ENCODE results near the gene CDH9. TPM values are rescaled to one million over a fixed set of nuclear protein-coding genes. Genes with fewer than 3 reads are reported as not detected.

Gene CDH9
- total RNA-seq, 1 experiment from 2014 or later, result not detected

- no peaks in the 10 kb centered on the region for H3K9me3 ChIP-seq (ENCODE audit: insufficient read depth, low read depth)
- H2AFZ ChIP-seq, result no peak overlapping the region
- no peak for DNase-seq
- intact Hi-C loops (cut with micrococcal nuclease; ENCODE audit: unreplicated experiment), result no loop called here
- ChIA-PET CTCF (no interaction called here), POLR2A (ENCODE audit: unreplicated experiment) (interaction anchor here (0.6 kb wide), 1 partner anchor 58 kb away, joined by 7 read pairs; no protein-coding TSS in a partner anchor)
- H3K27ac ChIP-seq, result no peak overlapping the region
- H3K36me3 ChIP-seq (ENCODE audit: low read depth), result no peaks in the 10 kb centered on the region
- no peaks in the 10 kb centered on the region for H3F3A ChIP-seq (ENCODE audit: insufficient read depth, low read depth)
- no peaks in the 10 kb centered on the region for H3K79me2 ChIP-seq (ENCODE audit: low read depth)
- no peak for TF ChIP-seq CTCF (conservative IDR thresholded peaks at IDR 0.05)
- TF ChIP-seq EZH2 (IDR thresholded peaks at IDR 0.05; ENCODE audit: low read depth), result no peak
- no peaks in the 10 kb centered on the region for H3K4me1 ChIP-seq (replicated peaks; ENCODE audit: insufficient read depth)
- no peaks in the 10 kb centered on the region for H3K27me3 ChIP-seq (ENCODE audit: insufficient read depth, low read depth)
- no peaks in the 10 kb centered on the region; the same call in 1 of the 2 replicates for H4K20me1 ChIP-seq (ENCODE audit: insufficient read depth)
- H3K4me3 ChIP-seq, result no peak overlapping the region
- BruUV-seq (replicated peaks), result no TSS peak
- H3K9me2 ChIP-seq (ENCODE audit: insufficient read depth), result no peaks in the 10 kb centered on the region
- no peak overlapping the region for H3K4me2 ChIP-seq
These were observed 45.3 kb upstream of the CDH9 start for GRCh38 chr5:27083449-27084415.

GRCh38 chr5:27080147-27080546, 41.8 kb upstream of the CDH9 start:
- TF ChIP-seq EZH2 (IDR thresholded peaks at IDR 0.05; ENCODE audit: low read depth), result no peak
- no peak for TF ChIP-seq CTCF (conservative IDR thresholded peaks at IDR 0.05)
- no peak overlapping the region for H3K27ac ChIP-seq
- no peaks in the 10 kb centered on the region for H3K36me3 ChIP-seq (ENCODE audit: low read depth)
- no peak for DNase-seq
- no peaks in the 10 kb centered on the region; the same call in 1 of the 2 replicates for H3K9me2 ChIP-seq (ENCODE audit: insufficient read depth)
- H3K27me3 ChIP-seq (ENCODE audit: insufficient read depth, low read depth), result no peaks in the 10 kb centered on the region
- intact Hi-C loops (cut with micrococcal nuclease; ENCODE audit: unreplicated experiment), result no loop called here
- no peak overlapping the region for H3K4me2 ChIP-seq
- no peaks in the 10 kb centered on the region for H3K4me1 ChIP-seq (replicated peaks; ENCODE audit: insufficient read depth)
- POLR2A ChIA-PET (ENCODE audit: unreplicated experiment), result no interaction called here
- no TSS peak for BruUV-seq (replicated peaks)
- no peaks in the 10 kb centered on the region for H3F3A ChIP-seq (ENCODE audit: insufficient read depth, low read depth)
- H3K9me3 ChIP-seq (ENCODE audit: insufficient read depth, low read depth), result no peaks in the 10 kb centered on the region
- no peak overlapping the region for H3K4me3 ChIP-seq
- no peaks in the 10 kb centered on the region for H3K79me2 ChIP-seq (ENCODE audit: low read depth)
- no peaks in the 10 kb centered on the region for H4K20me1 ChIP-seq (ENCODE audit: insufficient read depth)
- H2AFZ ChIP-seq, result no peak overlapping the region
- CTCF ChIA-PET, result no interaction called here

GRCh38 chr5:27062451-27062850, 24.1 kb upstream of the CDH9 start:
- Histone ChIP-seq H3K79me2 (ENCODE audit: low read depth) (no peaks in the 10 kb centered on the region), H3K4me1 (replicated peaks; ENCODE audit: insufficient read depth) (no peaks in the 10 kb centered on the region), H3K36me3 (ENCODE audit: low read depth) (no peaks in the 10 kb centered on the region), H3K9me2 (ENCODE audit: insufficient read depth) (no peaks in the 10 kb centered on the region), H3K4me2 (no peak overlapping the region), H3K27ac (no peak overlapping the region), H2AFZ (no peak overlapping the region), H3K9me3 (ENCODE audit: insufficient read depth, low read depth) (no peaks in the 10 kb centered on the region), H3K27me3 (ENCODE audit: insufficient read depth, low read depth) (no peaks in the 10 kb centered on the region), H4K20me1 (ENCODE audit: insufficient read depth) (no peaks in the 10 kb centered on the region), H3K4me3 (no peak overlapping the region), H3F3A (ENCODE audit: insufficient read depth, low read depth) (no peaks in the 10 kb centered on the region)
- no peak for DNase-seq
- CTCF ChIA-PET, result no interaction called here
- POLR2A ChIA-PET (ENCODE audit: unreplicated experiment), result no interaction called here
- intact Hi-C loops (cut with micrococcal nuclease; ENCODE audit: unreplicated experiment), result no loop called here
- no TSS peak for BruUV-seq (replicated peaks)
- TF ChIP-seq CTCF (conservative IDR thresholded peaks at IDR 0.05), result no peak
- no peak for TF ChIP-seq EZH2 (IDR thresholded peaks at IDR 0.05; ENCODE audit: low read depth)
